GM18519 (cell line): ENCODE results near the gene ITLN2.
"Not testable (repeated sequence)": the region's sequence is repeated elsewhere in the genome, so short reads cannot be mapped to it uniquely, and the experiment has no call there.

ENCODE experiments used
- ATAC-seq: cut with Tn5 transposase; IDR thresholded peaks from one replicate; pipeline ENCODE4 v1.9.1; 2021; ENCODE audit warnings: mild to moderate bottlenecking, moderate library complexity; ENCODE audit not compliant: unreplicated experiment, low FRiP score

ITLN2 gene

DNA sequence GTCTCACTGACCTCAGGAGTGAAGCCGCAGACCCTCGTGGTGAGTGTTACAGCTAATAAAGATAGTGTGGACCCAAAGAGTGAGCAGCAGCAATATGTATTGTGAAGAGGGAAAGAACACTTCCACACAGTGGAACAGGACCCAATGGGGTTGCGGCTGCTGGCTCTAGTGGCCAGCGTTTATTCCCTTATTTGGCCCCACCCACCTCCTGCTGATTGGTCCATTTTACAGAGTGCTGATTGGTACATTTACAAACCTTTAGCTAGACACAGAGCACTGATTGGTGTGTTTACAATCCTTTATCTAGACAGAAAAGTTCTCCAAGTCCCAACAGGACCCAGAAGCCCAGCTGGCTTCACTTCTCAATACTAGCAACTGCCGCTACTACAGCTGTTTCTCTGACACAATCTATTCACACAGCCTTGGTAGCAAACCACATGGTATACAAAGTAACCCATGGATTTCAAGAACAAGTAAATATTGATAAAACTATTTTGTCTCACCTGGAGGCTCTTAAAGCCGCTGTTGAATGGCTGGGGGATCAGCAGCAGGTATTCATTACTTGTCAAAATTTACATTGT is 44.3 kb downstream of the ITLN2 start:
- ATAC-seq, result no peak

DNA sequence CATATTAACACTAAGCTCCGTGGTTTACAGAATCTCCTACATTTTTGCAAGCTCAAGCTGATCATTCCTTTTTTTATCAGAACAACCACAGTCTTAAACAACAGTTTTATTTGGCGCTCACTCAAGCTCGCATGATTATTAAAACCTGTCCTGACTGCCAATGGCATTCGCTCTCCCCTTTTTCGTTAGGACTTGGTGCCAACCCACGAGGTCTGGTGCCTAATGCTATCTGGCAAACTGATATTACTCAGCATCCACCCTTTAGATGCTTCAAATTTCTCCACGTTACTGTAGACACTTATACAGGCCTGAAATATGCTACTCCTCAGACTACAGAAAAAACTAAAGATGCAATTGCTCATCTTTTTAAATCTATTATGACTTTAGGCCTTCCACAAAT is 46.6 kb downstream of the ITLN2 start:
- ATAC-seq, result no peak

- ATAC-seq, result no peak
These were observed 49.0 kb downstream of the ITLN2 start for GRCh38 chr1:160905617-160905989.

DNA sequence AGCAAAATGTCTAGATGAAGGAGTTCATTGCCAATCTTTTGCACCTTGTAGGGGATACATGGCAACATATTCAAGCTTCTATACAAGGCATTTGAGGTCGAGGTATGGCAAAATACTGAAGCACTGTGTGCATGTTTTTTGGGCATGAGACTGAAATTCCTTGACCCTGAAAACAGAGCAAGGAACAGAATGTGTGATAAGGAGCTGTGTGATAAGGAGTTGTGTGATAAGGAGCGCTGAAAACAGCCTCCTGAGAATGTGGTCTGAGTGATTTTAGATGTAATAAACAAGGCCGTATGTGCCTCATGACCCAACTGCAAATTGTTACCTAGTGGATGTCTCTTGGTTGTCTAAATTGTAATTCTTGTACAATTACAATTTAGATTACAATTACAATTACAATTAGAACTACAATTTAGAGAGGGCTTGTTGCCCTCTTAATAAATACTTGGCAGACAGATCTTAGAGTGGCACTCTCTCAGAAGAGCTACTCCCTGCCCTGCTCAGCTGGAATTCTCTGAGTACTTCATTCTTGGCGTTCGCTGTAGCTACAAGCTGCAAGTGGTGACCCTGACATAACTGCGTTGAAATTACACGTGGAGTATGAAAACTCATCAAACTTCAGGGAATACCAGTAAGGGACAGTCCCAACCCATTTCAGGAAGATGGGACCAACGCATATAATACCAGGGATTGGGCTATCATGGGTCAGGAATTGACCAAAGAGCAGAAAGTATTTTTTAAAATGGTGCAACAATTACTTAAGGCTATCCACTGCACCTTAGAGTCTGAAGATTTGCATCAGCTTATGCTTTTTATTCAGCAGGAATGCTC is 49.6 kb downstream of the ITLN2 start:
- no peak for ATAC-seq

DNA sequence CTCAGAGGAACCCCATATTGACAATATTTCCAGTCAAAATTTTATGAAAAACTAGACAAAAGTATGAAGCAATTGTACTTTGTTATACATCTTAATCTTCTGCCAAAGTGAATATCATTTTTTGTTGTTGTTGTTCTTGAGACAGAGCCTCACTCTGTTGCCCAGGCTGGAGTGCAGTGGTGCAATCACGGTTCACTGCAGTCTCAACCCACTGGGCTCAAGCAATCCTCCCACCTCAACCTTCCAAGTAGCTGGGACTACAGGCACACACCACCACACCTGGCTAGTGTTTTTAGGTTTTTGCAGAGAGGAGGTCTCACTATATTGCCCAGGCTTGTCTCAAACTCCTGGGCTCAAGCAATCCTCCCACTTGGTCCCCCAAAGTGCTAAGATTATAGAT is 52.4 kb downstream of the ITLN2 start:
- ATAC-seq, result not testable (repeated sequence)

- no peak for ATAC-seq
These were observed 52.8 kb downstream of the ITLN2 start for GRCh38 chr1:160901768-160902167.

- not testable (repeated sequence) for ATAC-seq
These were observed 53.9 kb downstream of the ITLN2 start for GRCh38 chr1:160900683-160901082.
